Mucosa of descending colon (tissue), 3 donors: ENCODE results near the gene TUBA8. TPM values are rescaled to one million over a fixed set of nuclear protein-coding genes. Genes with fewer than 3 reads are reported as not detected.

Experiments used
- ATAC-seq: fragments of 200-7000 bp; cut with Tn5 transposase; one replicate; pipeline ENCODE4 v1.9.1; 2020; ENCODE audit warnings: mild to moderate bottlenecking, moderate library complexity
- DNase-seq, 3 donors: peaks; one replicate each; pipeline ENCODE4 v3.0.0-alpha.2; 2020
- H3K36me3 ChIP-seq: fragments of 200-600 bp; one replicate; pipeline ENCODE4 v1.8.0; 2021; ENCODE audit warnings: low read depth, mild to moderate bottlenecking
- H3K4me1 ChIP-seq: fragments of 200-600 bp; one replicate; pipeline ENCODE4 v1.8.0; 2021; ENCODE audit warnings: low read depth, mild to moderate bottlenecking
- H3K4me3 ChIP-seq: fragments of 200-600 bp; one replicate; pipeline ENCODE4 v1.8.0; 2021; ENCODE audit warnings: mild to moderate bottlenecking
- H3K9me3 ChIP-seq: fragments of 200-600 bp; one replicate; pipeline ENCODE4 v1.8.0; 2021; ENCODE audit warnings: mild to moderate bottlenecking
- intact Hi-C, 2 donors: fragments of 100-400 bp; cut with DNase I in 1 of 2; cut with micrococcal nuclease in 1 of 2; formaldehyde crosslinking; loops; one replicate each; pipeline versions ENCODE4 v1.11.0 to v1.11.1; 2022; cut with DNase I, micrococcal nuclease
- total RNA-seq, 3 donors: library from RNA; stranded (reverse); fragmentation: NEBNext Ultra II Directional in 2 of 3; extraction: Animal tissue kit (Norgen Biotek cat#: 25700) in 2 of 3; gene quantifications; one replicate each; pipeline versions ENCODE4 v1.2.1 to v1.2.4, GENCODE V29; 2021 to 2023
- TF ChIP-seq, protein P1 (sequence below): fragments of 200-600 bp; IDR thresholded peaks from one replicate; pipeline ENCODE4 v1.8.0; 2022; ENCODE audit warnings: antibody characterized with exemption, mild to moderate bottlenecking
- donor health status: DM: no; HTN: no; CAD: no; lungs with moderate emphysema.
- donor health status: DM: no; HTN: no; CAD: no.
- donor health status: DM: no; HTN: yes; CAD: no.

TUBA8 gene
- total RNA-seq, 3 donors from 2014 or later, result 2.7 to 4.7 (median 3.3) TPM

DNA sequence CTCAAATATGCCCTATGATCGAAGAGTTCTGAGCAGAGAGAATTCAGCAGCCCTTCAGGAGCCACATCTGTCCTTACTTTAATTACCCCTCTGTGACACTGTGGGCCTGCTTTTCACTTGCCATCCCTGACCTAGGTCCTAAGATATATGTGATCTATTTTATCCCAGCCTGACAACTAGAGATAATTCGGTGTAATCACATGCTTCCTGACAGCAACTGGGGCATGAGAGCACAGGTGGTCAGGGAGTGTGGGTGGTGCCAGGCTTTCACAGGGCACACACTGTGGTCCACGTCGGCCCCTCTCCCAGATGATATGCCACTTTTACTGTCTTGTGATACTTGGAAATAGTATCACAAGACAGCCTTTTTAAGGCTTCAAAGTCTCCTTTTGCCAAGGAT is 3.9 kb downstream of the TUBA8 start:
- ATAC-seq, result no peak
- intact Hi-C loops, result no loop called here
- Histone ChIP-seq H3K4me1 (peaks cover 14% of the 10 kb centered on the region), H3K4me3 (no peak overlapping the region), H3K9me3 (no peaks in the 10 kb centered on the region), H3K36me3 (no peaks in the 10 kb centered on the region)
- DNase-seq, result no peak
- TF ChIP-seq, protein P1, sequence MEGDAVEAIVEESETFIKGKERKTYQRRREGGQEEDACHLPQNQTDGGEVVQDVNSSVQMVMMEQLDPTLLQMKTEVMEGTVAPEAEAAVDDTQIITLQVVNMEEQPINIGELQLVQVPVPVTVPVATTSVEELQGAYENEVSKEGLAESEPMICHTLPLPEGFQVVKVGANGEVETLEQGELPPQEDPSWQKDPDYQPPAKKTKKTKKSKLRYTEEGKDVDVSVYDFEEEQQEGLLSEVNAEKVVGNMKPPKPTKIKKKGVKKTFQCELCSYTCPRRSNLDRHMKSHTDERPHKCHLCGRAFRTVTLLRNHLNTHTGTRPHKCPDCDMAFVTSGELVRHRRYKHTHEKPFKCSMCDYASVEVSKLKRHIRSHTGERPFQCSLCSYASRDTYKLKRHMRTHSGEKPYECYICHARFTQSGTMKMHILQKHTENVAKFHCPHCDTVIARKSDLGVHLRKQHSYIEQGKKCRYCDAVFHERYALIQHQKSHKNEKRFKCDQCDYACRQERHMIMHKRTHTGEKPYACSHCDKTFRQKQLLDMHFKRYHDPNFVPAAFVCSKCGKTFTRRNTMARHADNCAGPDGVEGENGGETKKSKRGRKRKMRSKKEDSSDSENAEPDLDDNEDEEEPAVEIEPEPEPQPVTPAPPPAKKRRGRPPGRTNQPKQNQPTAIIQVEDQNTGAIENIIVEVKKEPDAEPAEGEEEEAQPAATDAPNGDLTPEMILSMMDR, result no peak

DNA sequence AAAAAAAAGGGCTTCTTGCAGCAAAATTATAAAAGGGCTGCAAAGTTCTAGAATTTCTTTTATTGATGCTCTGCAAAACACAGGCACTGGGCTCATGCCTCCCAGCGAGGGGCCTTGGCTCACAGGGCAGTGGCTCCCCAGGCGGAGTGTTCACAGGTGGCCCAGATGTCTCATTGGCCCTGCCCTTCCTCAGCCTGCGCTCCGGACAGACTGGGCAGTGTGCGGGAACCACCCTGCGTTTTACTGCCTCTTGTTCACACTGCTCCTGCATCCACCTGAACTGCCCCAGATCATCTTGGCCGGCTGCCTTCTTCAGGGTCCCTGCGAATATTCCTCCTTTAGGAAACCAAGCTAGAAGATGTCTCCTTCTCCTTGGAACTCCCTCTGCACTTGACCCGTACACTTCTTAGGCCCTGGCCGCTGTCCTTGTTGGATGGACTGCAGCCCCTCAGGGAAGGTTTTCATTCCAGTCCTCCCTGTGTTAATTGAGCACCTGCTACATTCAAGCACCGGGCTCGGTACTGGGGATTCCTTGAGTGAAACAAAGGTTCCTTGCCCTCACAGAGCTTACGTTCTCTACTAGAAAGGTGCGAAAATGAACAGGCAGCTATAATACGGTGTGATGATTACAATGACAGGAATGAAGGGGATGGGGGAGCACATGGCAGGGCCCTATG is 4.5 kb downstream of the TUBA8 start:
- Histone ChIP-seq H3K36me3 (no peaks in the 10 kb centered on the region), H3K4me3 (no peak overlapping the region), H3K9me3 (no peaks in the 10 kb centered on the region), H3K4me1 (peaks cover 12% of the 10 kb centered on the region)
- DNase-seq (no peak), ATAC-seq (no peak)
- intact Hi-C loops, result no loop called here
- TF ChIP-seq, protein P1, result no peak

DNA sequence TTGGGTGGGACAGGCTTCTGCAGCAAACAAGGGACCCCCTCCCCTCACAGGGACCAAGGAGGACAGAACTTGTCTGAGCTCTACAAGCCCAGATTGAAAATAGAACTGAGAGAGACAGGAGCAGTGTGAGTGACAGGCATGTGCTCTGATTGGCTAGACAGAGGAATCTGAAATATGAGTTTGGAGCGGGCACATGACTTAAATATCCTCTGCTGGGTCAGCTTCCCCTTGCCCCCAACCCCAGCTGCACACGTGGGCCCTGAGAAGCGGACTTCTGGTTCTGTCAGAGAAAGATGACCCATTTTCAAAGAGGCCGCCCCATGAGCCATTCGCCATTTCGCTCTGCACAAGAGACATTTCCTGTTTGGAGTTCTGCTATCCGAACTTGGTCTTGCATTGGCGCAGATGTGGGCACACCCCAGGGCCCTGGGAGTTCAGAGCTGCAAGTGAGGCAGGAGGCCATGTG is 5.3 kb downstream of the TUBA8 start:
- H3K4me3 ChIP-seq, result no peak overlapping the region
- intact Hi-C loops, result no loop called here
- DNase-seq (no peak), ATAC-seq (no peak)
- no peaks in the 10 kb centered on the region for H3K36me3 ChIP-seq
- peaks cover 4% of the 10 kb centered on the region for H3K4me1 ChIP-seq
- TF ChIP-seq, protein P1, result no peak
- no peaks in the 10 kb centered on the region for H3K9me3 ChIP-seq

DNA sequence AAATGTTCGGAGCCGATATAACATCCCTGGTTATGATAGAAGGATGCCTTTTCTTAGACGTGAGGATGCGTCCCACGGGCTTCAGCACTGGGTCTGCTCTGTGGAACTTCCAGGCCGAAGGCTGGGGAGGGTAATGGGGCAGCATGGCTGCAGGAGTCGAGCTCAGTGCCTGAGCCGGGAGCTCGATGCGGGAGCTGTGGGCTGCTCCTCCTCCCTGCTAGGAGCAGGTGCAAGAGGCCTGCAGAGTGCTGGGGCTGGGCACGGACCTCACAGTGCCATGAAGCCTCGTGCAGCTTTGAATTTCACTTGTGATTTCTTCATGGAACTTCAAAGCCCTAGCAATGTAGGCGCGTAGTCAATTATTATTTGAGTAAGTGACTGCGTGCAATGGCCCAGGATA is 6.0 kb downstream of the TUBA8 start:
- TF ChIP-seq, protein P1, result no peak
- DNase-seq (no peak), ATAC-seq (no peak)
- Histone ChIP-seq H3K4me1 (no peaks in the 10 kb centered on the region), H3K4me3 (no peak overlapping the region), H3K9me3 (no peaks in the 10 kb centered on the region), H3K36me3 (no peaks in the 10 kb centered on the region)
- intact Hi-C loops, result no loop called here

DNA sequence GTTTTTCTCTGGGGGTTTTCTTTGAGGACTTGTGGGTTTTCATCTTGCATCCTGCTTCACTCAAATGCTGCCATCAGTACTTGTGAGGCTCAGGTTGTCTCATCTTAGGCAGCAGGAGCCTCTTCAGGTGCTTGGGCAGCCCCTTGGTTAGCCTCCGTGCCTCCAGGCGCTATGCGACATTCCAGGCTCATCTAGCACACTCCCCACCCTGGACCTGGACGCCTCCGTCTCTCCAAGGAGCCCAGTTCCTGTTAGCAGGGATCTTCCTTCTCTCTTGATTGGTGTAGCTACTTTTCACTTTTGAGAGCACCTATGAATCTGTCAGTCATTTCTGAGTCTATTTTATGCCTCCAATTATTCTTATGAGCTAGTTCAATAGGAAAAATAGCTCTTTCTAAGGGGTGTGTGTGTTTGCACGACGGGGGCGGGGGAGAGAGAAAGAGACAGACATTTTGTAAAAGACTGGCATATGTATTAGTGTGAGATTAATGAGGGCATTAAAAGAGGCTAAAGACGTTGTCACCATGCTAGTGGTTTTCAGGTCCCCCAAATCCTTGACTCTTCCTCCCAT is 7.8 kb downstream of the TUBA8 start:
- ATAC-seq, result no peak
- TF ChIP-seq, protein P1, result no peak
- Histone ChIP-seq H3K4me3 (no peak overlapping the region), H3K9me3 (no peaks in the 10 kb centered on the region), H3K4me1 (no peaks in the 10 kb centered on the region), H3K36me3 (no peaks in the 10 kb centered on the region)
- DNase-seq, result no peak
- intact Hi-C loops, result no loop called here
